HG03439 (cell line): Measurements from ENCODE around the gene TRAK2.
A peak's percentile ranks its signal among the peaks of the same experiment; 100 is the strongest.
"Not testable (repeated sequence)": the region's sequence is repeated elsewhere in the genome, so short reads cannot be mapped to it uniquely, and the experiment has no call there.

ENCODE experiments used
- ATAC-seq: cut with Tn5 transposase; IDR thresholded peaks from one replicate; pipeline ENCODE4 v1.9.1; 2021; ENCODE audit warnings: mild to moderate bottlenecking, moderate library complexity; ENCODE audit not compliant: unreplicated experiment

The TRAK2 gene

DNA sequence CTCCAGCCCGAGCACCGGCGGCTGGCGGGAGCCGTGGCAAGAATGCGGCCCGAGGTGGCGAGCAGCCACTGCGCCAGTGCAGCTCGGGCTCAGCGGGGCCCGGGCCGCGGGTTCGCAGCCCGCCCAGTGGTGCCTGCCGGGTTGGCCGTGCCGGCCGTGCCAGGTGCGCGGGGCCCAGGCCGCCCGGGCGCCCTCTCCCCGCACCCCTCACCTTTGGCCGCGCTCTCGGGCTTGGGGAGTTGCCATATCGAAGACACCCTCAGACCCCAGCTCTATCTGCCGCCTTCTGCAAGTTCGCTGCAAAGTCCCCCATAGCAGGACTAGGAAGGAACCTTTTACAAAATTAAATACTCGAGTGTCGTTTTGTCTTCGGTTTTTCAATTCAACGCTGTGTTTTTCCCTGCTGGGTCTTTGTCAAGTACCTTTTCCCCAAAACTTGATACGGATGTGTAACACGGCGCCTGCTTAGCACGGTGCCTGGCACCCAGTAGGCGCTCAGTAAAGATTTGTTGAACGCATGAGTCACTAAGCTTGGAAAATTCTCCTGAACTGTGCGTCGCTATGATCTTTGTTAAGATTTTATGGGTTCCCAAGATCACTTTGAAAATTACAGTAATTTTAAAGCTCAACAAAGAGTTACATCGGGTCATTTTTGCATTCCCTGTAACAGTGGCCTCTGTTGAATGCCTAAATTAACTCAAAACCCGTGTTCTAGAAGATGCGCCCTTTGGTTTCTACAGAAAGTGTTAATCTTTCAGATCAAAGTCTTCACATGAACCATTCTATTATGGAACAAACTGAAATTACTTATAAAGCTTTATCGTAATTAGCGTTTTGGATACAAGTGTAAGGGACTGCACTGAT lies 1.0 kb upstream of the TRAK2 start:
- no peak for ATAC-seq

DNA sequence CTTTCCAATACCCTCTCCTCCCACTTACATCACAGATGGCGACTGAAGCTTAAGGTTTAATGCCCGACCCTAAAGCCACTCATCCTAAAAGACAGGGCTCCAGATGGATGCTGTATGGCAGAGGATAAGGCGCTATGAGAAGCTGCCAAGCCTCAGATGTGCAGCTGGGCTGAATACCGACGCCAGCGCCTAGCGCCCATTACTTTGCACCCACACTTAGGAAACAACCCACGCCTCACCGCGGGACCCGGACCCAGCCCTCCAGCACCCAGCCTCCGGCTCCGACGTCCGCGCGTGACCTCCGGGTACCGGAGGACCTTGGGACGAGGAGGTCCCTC lies 335 bp downstream of the TRAK2 start:
- peak; percentile 27 for ATAC-seq

DNA sequence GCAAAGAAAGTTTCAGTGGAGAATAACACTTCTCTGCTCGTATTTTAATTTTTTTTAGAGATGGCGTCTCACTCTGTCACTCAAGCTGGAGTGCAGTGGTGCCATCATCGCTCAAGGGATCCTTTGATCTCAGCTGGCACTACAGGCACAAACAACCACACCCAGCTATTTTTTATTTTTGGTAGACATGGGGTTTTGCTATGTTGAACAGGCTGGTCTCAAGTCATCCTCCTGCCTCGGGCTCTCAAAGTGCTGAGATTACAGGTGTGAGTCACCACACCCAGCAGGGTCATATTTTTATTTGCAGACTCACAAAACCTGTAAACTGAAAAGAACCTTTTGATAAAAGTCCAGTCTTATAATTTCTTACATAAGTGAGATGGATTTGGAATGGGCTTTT lies 2.6 kb downstream of the TRAK2 start:
- no peak for ATAC-seq

DNA sequence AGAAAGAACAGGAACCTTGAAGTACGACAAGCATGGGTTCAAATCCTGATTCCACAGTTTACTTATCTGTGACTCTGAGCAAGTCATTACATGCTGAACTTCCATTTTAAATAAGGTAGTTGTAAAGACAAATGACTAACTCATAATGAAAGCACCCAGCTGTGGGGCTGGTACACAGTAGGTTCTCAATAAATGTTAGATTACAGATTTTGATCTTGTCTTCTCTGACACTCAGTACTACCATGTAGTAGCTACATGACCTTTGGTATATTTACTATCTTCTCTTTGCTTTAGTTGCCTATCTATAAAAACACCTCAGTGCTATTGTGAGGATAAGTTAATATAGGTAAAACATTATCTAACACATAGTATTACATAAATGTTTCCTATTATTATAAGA lies 3.2 kb downstream of the TRAK2 start:
- ATAC-seq = no peak

DNA sequence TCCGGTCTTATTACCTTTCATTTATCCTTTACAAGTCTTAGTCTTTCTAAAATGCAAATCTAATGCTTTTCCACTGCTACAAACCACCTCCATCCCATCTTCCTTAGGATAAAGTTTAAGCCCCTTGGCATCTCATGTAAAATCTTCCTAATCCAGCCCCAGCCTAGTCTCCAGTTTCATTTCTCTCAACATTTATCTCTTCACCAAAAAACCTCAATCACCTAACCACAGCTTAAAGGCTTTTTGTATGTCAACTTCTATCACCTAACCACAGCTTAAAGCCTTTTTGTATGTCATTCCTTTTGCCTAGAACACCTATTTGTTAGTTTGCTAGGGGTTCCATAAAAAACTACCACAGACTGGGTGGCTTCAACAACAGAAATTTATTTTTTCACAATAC lies 4.2 kb downstream of the TRAK2 start:
- no peak for ATAC-seq

DNA sequence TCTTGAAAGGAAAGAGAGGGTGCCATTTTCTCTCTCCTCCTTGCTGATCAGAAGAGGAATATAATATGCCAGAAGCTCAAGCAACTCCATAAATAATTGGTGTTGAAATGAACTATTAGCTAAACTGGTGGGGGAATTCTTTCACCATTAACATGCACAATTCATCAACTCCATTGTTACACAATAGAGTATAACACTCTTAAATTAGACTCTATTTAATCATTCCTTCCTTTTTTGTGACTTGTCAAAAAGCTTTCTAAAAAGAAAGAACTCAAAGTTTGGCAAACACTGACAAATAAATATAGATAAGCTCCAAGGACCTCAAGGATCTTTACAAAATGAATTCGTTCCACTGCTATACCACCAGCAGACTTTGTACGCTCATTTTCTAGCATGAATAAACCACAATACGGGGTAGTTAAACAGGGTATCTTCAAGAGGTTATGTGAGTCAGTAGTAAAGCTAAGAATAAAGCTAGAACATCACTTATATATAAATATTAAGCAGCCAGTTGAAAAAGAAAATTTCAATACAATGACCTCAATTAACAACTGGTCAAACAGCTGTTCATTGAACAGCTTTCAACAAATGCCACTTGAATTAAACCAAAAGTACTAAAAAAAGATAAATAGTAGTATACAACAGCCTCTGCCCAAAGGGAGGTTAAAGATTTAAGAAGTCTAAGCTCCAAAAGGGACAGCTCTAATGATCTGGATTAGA lies 6.4 kb downstream of the TRAK2 start:
- ATAC-seq = no peak

DNA sequence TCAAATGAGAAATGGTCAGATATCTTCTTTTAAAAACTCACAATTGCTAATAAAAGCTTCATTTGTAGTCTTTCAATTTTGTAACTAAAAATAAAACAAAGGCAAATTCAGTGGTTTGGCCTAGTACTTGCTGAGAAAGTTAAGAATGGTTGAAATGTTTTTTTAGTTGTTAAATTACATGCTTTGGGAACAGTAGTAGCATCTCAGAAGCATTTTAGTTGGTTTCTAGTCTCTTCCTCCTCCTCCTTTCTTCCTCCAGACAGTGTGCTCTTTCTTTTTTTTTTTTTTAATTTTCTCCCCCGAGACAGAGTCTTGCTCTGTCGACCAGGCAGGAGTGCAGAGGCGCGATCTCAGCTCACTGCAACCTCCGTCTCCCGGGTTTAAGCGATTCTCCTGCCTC lies 9.8 kb downstream of the TRAK2 start:
- no peak for ATAC-seq

DNA sequence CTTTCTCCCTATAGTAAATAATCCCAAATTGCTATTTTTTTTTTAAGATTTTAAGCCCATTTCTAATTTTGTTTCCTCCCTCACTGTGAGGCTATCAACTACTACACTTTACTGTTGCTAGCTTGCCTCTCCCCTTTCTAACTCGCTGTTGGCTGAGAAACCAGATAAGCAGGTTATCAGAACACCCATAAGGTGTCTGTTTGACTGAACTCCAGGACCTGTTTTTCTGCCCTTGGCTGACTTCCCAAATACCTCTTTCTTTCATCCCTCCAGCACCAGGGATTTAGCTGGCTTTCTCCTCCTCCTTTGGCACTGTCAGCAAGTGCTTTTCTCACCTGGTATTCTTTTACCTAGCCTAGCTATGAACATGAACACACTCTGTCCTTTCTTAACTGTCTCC lies 11.1 kb downstream of the TRAK2 start:
- no peak for ATAC-seq

DNA sequence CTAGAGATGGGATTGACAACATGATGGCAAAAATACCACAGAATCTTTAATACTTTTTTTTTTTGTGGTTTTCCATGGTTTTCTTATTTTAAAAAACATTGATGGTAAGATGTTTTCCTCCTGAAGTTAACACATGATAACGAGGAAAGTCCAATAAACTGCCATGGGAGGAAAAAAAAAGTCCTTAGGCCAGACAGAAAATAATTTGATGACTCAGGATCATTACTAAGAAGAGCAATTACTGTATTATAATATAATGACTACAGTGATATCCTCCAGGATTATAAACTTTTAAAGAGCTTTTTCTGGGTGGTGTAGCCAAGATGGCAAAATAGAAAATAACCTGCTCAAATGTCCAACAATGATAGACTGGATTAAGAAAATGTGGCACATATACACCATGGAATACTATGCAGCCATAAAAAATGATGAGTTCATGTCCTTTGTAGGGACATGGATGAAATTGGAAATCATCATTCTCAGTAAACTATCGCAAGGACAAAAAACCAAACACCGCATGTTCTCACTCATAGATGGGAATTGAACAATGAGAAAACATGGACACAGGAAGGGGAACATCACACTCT lies 11.8 kb downstream of the TRAK2 start:
- not testable (repeated sequence) for ATAC-seq

DNA sequence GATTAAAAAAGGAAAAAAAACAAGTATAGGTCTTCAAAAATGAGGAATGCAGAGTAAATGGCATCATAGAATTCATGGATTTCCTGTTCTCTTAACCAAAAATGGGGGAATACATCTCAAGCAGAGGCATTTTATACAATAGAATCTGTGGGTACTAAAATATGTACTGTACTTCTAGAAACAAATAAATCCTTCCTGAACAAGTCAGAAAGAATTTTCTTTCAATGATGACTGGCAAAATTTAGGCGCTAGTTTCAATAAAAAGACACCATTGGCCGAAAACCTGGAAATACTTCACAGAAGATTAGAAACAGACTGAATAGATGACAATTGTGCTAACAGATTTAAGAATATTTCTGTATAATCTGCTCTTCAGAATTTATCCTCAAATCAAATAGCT lies 15.1 kb downstream of the TRAK2 start:
- ATAC-seq = no peak

DNA sequence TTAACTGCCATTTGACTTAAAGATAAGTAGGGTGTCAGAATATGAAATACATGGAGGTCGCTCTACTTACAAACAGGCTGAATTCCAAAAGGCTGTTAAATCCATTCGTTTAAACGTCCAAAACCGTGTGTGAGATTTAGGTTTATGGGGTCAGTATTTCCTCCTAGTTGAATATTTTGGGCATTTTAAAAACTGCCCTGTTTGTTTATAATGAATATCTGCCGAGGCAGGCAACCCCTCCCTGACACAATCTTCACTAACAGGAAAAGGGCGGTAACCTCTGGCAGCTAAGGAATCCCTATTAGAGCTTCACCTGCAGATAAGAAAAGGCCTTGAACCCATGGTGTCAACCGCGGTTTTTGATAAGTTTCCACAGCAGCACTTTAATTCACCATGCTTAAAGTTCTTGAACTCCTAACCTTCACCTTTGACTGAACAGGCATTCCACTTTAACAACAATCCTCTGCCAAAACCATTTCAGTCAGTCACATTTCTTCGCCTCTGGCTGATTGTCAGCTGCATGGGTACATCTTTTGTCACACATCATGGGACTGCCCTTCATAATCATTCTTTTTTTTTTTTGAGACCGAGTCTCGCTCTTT lies 17.8 kb downstream of the TRAK2 start:
- no peak for ATAC-seq

DNA sequence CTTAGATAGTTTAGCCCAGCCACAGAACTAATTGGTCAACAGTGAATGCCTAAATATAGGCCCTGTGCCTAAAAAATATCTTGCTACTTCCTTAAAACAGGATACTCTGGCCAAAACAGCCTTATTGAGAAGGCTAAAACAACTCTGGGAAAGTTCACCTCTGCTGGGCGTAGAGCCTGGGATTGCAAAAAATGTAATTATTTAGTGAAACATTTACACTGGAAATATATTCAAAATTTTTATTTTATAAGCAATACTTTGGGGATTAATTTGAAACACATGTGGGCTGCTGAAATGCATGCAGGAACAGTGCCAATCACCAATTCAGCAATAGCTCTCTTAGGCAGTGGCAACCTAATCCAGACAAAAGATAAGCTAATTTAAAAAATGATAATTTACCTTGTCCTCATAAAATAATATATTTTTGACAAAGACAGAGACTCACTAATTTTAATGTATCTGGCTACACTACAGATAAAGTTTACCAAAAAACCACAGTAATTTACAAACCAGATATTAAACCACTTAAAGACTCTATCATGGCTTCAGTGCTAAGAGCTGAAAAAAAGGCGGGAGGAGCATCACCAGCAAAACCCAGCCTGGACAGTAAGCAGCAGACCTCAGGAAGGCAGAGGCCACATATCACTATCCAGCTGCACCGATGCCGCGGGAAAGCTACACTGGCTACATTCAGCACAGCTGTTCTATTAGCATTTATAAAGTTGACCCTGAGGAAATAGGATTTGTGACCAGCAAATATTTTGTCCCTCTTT lies 18.5 kb downstream of the TRAK2 start:
- no peak for ATAC-seq

DNA sequence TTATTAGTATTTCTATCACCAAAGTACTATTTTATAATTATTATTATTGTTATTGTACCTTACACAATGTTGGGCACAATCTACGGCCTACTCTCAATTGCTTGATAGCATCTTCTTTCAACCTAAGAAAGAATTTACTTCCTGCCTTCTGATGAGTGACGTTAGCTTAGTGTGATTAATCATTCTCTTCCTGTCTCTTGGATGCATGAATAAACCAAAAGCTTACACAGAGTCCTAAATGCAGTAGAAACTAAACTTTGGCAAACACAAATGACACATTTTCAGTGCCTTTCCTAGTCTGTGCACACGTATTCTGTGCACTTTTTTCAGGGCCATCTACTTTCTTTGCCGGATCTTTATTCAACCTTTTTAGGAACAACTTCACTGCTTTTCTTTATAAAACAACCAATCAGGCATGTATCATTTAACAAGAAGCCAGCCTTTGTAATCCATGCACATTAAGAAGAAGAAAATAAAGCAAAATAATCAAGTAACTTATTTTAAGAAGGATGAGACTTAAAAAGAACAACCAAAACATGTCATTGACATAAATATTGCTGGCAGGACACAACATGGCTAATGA lies 19.1 kb downstream of the TRAK2 start:
- ATAC-seq = no peak

DNA sequence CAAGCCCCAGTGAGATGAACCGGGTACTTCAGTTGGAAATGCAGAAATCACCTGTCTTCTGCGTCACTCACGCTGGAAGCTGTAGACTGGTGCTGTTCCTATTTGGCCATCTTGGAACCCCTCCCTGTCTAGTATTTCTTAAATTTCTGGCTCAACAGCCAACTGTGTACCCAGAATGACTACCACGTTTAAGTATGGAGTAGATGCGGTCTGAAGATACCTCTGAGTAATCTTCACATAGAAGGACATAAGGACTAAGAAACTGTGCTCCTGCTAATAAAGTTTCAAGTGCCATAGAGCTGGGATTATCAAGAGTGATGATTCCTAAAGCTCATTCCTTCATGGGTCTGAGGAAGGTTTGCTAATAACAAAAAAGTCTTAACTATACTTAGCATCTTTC lies 20.4 kb downstream of the TRAK2 start:
- ATAC-seq = no peak

DNA sequence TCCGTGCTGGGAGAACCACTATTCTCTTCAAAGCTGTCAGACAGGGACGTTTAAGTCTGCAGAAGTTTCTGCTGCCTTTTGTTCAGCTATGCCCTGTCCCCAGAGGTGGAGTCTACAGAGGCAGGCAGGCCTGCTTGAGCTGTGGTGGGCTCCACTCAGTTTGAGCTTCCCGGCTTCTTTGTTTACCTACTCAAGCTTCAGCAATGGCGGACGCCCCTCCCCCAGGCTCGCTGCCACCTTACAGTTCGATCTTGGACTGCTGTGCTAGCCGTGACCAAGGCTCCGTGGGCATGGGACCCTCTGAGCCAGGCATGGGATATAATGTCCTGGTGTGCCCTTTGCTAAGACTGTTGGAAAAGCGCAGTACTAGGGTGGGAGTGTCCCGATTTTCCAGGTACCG lies 20.9 kb downstream of the TRAK2 start:
- ATAC-seq = not testable (repeated sequence)

DNA sequence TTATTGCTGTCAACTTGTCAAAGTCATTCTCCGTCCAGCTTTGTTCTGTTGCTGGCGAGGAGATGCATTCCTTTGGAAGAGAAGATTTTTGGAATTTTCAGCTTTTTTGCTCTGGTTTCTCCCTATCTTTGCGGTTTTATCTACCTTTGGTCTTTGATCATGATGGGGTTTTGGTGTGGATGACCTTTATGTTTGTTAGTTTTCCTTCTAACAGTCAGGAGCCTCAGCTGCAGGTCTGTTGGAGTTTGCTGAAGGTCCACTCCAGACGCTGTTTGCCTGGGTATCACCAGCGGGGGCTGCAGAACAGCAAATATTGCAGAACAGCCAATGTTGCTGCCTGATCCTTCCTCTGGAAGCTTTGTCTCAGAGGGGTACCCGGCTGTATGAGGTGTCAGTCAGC lies 21.4 kb downstream of the TRAK2 start:
- not testable (repeated sequence) for ATAC-seq

DNA sequence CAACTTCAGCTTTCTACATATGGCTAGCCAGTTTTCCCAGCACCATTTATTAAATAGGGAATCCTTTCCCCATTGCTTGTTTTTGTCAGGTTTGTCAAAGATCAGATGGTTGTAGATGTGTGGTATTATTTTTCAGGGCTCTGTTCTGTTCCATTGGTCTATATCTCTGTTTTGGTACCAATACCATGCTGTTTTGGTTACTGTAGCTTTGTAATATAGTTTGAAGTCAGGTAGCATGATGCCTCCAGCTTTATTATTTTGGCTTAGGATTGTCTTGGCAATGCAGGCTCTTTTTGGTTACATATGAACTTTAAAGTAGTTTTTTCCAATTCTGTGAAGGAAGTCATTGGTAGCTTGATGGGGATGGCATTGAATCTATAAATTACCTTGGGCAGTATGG lies 22.9 kb downstream of the TRAK2 start:
- not testable (repeated sequence) for ATAC-seq

DNA sequence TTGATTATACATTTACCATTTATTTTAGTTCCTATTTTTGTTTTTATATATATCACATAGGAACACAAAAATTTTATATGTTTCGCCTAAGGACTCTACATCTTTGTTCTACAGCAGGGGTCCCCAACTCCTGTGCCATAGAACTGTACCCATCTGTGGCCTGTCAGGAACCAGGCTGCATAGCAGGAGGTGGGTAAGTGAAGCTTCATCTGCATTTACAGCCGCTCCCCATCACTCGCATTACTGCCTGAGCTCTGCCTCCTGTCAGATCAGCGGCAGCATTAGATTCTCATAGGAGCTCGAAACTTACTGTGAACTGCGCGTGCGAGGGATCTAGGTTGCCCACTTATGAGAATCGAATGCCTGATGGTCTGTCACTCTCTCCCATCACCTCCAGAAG lies 25.3 kb downstream of the TRAK2 start:
- no peak for ATAC-seq

DNA sequence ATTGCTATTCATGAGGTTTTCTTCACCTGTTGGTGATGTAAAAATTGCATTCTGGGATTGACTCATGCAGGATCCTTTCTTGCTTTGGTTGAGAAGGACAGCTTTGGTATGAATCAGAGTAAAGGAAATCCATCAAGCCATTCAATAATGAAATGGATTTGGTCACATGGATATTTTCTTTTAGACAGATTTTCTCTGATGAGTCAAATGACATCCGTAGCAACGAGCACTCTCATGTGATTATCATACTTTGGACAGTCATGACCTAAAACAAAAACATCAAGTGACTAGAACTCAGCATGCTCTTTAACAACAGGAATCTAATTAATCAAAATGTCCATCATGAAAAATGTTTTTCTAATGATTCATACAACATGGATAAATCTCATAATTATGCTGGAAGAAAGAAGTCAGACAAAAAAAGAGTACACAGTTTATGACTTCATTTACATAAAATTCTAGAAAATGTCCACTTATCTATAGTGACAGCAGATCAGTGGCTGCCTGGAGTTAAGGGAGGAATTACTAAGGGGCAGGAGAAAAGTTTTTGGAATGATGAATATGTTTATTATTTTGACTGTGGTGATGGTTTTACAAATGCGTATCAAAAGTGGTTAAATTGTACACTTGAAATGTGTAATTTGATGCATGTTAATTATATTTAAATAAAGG lies 30.7 kb downstream of the TRAK2 start:
- ATAC-seq = no peak

DNA sequence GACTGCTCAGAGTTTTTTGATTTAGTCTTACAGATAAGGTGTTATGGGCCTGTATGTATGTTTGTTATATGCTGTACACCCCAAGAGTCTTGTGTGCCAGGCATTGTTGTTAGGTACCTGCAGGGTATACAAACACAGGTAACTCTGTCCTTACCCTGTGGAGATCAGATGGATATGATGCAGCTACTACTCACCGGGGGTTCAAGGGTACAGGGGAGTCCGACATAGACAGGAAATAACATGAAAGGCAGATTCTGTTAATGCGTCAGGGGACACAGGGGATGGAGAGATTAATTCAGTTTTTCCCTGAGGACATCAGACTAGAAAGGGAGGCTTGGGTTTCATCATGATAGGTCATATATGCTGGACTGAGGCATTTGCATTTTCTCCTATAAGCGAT lies 31.3 kb downstream of the TRAK2 start:
- no peak for ATAC-seq
